Measurements from ENCODE around the gene LTBR.

DNA sequence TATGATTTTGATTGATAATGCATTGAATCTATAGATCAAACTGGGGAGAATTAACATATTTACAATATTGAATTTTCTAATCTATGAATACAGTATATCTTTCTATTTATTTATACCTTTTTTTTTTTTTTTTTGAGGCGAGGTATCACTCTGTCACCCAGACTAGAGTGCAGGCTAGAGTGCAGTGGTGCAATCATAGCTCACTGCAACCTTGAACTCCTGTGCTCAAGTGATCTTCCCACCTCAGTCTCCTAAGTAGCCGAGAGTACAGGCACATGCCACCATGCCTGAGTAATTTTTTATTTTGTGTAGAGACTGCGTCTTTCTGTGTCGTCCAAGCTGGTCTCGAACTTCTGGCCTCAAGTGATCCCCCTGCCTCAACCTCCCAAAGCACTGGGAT lies 20.4 kb downstream of the LTBR start:
- TF ChIP-seq, protein P1, sequence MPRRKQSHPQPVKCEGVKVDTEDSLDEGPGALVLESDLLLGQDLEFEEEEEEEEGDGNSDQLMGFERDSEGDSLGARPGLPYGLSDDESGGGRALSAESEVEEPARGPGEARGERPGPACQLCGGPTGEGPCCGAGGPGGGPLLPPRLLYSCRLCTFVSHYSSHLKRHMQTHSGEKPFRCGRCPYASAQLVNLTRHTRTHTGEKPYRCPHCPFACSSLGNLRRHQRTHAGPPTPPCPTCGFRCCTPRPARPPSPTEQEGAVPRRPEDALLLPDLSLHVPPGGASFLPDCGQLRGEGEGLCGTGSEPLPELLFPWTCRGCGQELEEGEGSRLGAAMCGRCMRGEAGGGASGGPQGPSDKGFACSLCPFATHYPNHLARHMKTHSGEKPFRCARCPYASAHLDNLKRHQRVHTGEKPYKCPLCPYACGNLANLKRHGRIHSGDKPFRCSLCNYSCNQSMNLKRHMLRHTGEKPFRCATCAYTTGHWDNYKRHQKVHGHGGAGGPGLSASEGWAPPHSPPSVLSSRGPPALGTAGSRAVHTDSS (tag by site-specific recombination; IDR thresholded peaks at IDR 0.05): no peak
- TF ChIP-seq, protein P2, sequence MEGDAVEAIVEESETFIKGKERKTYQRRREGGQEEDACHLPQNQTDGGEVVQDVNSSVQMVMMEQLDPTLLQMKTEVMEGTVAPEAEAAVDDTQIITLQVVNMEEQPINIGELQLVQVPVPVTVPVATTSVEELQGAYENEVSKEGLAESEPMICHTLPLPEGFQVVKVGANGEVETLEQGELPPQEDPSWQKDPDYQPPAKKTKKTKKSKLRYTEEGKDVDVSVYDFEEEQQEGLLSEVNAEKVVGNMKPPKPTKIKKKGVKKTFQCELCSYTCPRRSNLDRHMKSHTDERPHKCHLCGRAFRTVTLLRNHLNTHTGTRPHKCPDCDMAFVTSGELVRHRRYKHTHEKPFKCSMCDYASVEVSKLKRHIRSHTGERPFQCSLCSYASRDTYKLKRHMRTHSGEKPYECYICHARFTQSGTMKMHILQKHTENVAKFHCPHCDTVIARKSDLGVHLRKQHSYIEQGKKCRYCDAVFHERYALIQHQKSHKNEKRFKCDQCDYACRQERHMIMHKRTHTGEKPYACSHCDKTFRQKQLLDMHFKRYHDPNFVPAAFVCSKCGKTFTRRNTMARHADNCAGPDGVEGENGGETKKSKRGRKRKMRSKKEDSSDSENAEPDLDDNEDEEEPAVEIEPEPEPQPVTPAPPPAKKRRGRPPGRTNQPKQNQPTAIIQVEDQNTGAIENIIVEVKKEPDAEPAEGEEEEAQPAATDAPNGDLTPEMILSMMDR (tag by site-specific recombination; IDR thresholded peaks at IDR 0.05): no peak
- TF ChIP-seq ZNF274 (IDR thresholded peaks at IDR 0.05; ENCODE audit: low read length) (no peak), ZNF274 (tag by site-specific recombination; IDR thresholded peaks at IDR 0.05; ENCODE audit: borderline replicate concordance) (no peak), ZFP69B (tag by site-specific recombination; IDR thresholded peaks at IDR 0.05) (no peak), ZNF670 (tag by site-specific recombination; IDR thresholded peaks at IDR 0.05; ENCODE audit: low read depth) (no peak), ZSCAN30 (tag by site-specific recombination; IDR thresholded peaks at IDR 0.05) (no peak)
